Pancreas (tissue), 10 donors: Measurements from ENCODE around the gene BUB3. TPM values are rescaled to one million over a fixed set of nuclear protein-coding genes. Genes with fewer than 3 reads are reported as not detected.

Experiments used
- ATAC-seq, 4 donors: fragments of 200-7000 bp; cut with Tn5 transposase; one replicate each; pipeline versions ENCODE4 v1.8.0 to v1.9.1; 2020; ENCODE audit warnings: mild to moderate bottlenecking in 4 of 4, moderate library complexity in 4 of 4
- DNase-seq, 6 donors: peaks; one replicate each; pipeline ENCODE4 v3.0.0-alpha.2; 2020
- FAIRE-seq: peaks from 2 replicates; lab custom pipeline; 2012; peaks lifted over from hg19 to GRCh38; lab: Jason Lieb, UNC
- H3K27ac ChIP-seq, 4 donors: fragments of 200-600 bp; sonication (generic); 1 replicate in 3 of 4; 2 replicates in 1 of 4; pipeline versions ENCODE4 v1.5.0 to v1.8.0; 2020
- H3K27me3 ChIP-seq, 4 donors: fragments of 200-600 bp; one replicate each; pipeline ENCODE4 v1.8.0; 2021
- H3K36me3 ChIP-seq, 3 donors: fragments of 200-600 bp; sonication (generic) in 1 of 3; one replicate each; pipeline versions ENCODE4 v1.5.0 to v1.8.0; 2020 to 2021
- H3K4me1 ChIP-seq, 3 donors: fragments of 200-600 bp; one replicate each; pipeline ENCODE4 v1.8.0; 2021
- H3K4me3 ChIP-seq, 4 donors: fragments of 200-600 bp; sonication (generic) in 2 of 4; one replicate each; pipeline versions ENCODE4 v1.5.0 to v1.8.0; 2020 to 2021
- H3K9me3 ChIP-seq, 4 donors: fragments of 200-600 bp; one replicate each; pipeline ENCODE4 v1.8.0; 2021
- whole genome bisulfite sequencing, 2 donors: extraction: QIAGEN DNeasy Blood & Tissue Kit; methylation state at CpG; one replicate each; pipeline ENCODE4 v1.1.7; 2013; 5-methylcytosine and 5-hydroxymethylcytosine counted together
- intact Hi-C, 3 donors: fragments of 100-400 bp; cut with DNase I; formaldehyde crosslinking; loops; one replicate each; pipeline versions ENCODE4 v1.11.1 to v1.14.2; 2022
- polyA plus RNA-seq, 2 donors: library from polyadenylated mRNA; stranded (reverse); fragments of 200-250 nt; gene quantifications; one replicate each; pipeline ENCODE4 v1.2.3, GENCODE V29; 2013
- total RNA-seq, 6 donors: library from RNA; stranded (reverse); fragmentation: NEBNext Ultra II Directional in 4 of 6; extraction: Animal tissue kit (Norgen Biotek cat#: 25700) in 4 of 6; gene quantifications; one replicate each; pipeline versions ENCODE4 v1.2.1 to v1.2.4, GENCODE V29; 2021 to 2023
- TF ChIP-seq, protein P1 (sequence below), 4 donors: fragments of 200-600 bp; sonication (generic) in 3 of 4; IDR thresholded peaks; one replicate each; pipeline versions ENCODE4 v1.5.0 to v1.8.0; 2021; ENCODE audit warnings: antibody characterized with exemption in 4 of 4
- donor health status: healthy with polysubstance abuse.
- donor health status: DM: no; HTN: no; CAD: no; lungs with moderate emphysema.
- donor health status: DM: no; HTN: no; CAD: no.
- donor health status: control.
- donor health status: control.
- donor health status: Bipolar disorder and iron deficiency.
- donor health status: DM: yes; HTN: yes; CAD: no.
- donor health status: DM: no; HTN: no; CAD: no.
- donor health status: DM: no; HTN: no; CAD: no.
- donor health status: DM: yes; HTN: yes; CAD: no.

BUB3 gene
- total and polyA plus RNA-seq, 8 donors: 10.0 to 33.8 (median 23.0) TPM

GRCh38 chr10:123134343-123134914, 19.8 kb upstream of the BUB3 start:
- H3K4me3 ChIP-seq: no peak overlapping the region
- intact Hi-C loops: loop anchor here in 2 of 3 donors (5.0 to 10.0 kb wide), 3 partner anchors 250 to 430 kb away; no protein-coding TSS in a partner anchor
- FAIRE-seq: no peak

GRCh38 chr10:123134915-123135414, 19.2 kb upstream of the BUB3 start:
- Histone ChIP-seq H3K4me3 (peak overlapping the region in 1 of 4 donors; percentile 38), H3K27me3 (peaks cover 11 to 75% (median 36%) of the 10 kb centered on the region in 4 donors), H3K9me3 (no peaks in the 10 kb centered on the region), H3K27ac (no peak overlapping the region), H3K4me1 (peaks cover 0 to 28% (median 11%) of the 10 kb centered on the region in 3 donors), H3K36me3 (no peaks in the 10 kb centered on the region)
- FAIRE-seq (no peak), DNase-seq (peak in 1 of 6 donors; percentile 64), ATAC-seq (no peak)
- intact Hi-C loops: loop anchor here in 2 of 3 donors (5.0 to 10.0 kb wide), 3 partner anchors 250 to 430 kb away; no protein-coding TSS in a partner anchor
- 2 to 5% methylated on average over 38 to 46 of the region's 46 CpGs for WGBS, 2 donors
- TF ChIP-seq, protein P1, sequence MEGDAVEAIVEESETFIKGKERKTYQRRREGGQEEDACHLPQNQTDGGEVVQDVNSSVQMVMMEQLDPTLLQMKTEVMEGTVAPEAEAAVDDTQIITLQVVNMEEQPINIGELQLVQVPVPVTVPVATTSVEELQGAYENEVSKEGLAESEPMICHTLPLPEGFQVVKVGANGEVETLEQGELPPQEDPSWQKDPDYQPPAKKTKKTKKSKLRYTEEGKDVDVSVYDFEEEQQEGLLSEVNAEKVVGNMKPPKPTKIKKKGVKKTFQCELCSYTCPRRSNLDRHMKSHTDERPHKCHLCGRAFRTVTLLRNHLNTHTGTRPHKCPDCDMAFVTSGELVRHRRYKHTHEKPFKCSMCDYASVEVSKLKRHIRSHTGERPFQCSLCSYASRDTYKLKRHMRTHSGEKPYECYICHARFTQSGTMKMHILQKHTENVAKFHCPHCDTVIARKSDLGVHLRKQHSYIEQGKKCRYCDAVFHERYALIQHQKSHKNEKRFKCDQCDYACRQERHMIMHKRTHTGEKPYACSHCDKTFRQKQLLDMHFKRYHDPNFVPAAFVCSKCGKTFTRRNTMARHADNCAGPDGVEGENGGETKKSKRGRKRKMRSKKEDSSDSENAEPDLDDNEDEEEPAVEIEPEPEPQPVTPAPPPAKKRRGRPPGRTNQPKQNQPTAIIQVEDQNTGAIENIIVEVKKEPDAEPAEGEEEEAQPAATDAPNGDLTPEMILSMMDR (IDR thresholded peaks at IDR 0.05): no peak

More at GRCh38 chr10:123134343-123134914, 19.8 kb upstream of the BUB3 start:
- Histone ChIP-seq H3K27me3 (peaks cover 11 to 72% (median 35%) of the 10 kb centered on the region in 4 donors), H3K9me3 (no peaks in the 10 kb centered on the region), H3K27ac (no peak overlapping the region), H3K4me1 (peaks cover 0 to 27% (median 11%) of the 10 kb centered on the region in 3 donors), H3K36me3 (no peaks in the 10 kb centered on the region)
- no peak for ATAC-seq
- TF ChIP-seq, protein P1 (IDR thresholded peaks at IDR 0.05): no peak
- WGBS, 2 donors: 4 to 6% methylated on average over 42 of the region's 42 CpGs
- DNase-seq: peak in 1 of 6 donors; percentile 68

- ATAC-seq (no peak), DNase-seq (no peak), FAIRE-seq (no peak)
- no peaks in the 10 kb centered on the region for H3K36me3 ChIP-seq
- TF ChIP-seq, protein P1 (IDR thresholded peaks at IDR 0.05): no peak
- H3K9me3 ChIP-seq: no peaks in the 10 kb centered on the region
- intact Hi-C loops: loop anchor here in 2 of 3 donors (10.0 kb wide), 2 partner anchors 249 to 429 kb away; no protein-coding TSS in a partner anchor
- WGBS, 2 donors: 2 to 3% methylated on average over 59 to 76 of the region's 76 CpGs
- peak within 1 kb of the TSS in 2 of 4 donors; percentile 16 to 38 for H3K4me3 ChIP-seq
- no peak within 1 kb of the TSS for H3K27ac ChIP-seq
- peaks cover 11 to 81% (median 38%) of the 10 kb centered on the region in 4 donors for H3K27me3 ChIP-seq
- peaks cover 0 to 32% (median 11%) of the 10 kb centered on the region in 3 donors for H3K4me1 ChIP-seq
Observed at GRCh38 chr10:123135415-123136141, 18.6 kb upstream of the BUB3 start, which contains the start of gene HMX3. HMX3 (plus strand) TSS chr10:123135970; CDS start chr10:123136051, 81 bp downstream.

DNA sequence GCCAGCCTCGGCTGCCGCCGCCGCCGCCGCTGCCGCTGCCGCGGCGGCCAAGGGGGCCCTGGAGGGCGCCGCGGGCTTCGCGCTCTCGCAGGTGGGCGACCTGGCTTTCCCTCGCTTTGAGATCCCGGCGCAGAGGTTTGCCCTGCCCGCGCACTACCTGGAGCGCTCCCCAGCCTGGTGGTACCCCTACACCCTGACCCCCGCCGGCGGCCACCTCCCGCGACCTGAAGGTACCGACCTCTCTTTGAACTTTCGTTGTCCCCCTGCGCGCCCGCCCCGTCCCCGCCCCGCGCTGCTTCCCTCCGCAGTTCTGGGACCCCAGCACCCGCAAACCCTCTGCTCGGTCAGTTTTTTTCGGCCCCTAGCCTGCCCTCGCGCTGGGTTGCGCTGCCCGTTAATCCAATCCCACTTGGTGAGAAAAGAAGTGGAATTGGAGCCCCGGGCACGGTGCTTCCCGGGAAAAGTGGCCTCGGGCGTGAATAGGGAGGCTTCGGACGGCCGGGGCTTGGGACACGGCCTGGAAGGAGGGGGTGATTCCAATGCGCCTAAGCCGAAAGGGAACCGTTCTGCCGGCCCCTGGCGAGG, 17.9 kb upstream of the BUB3 start:
- H3K36me3 ChIP-seq: no peaks in the 10 kb centered on the region
- H3K4me3 ChIP-seq: peak overlapping the region in 2 of 4 donors; percentile 16 to 38
- WGBS, 2 donors: 3% methylated on average over 49 to 59 of the region's 59 CpGs
- no peak overlapping the region for H3K27ac ChIP-seq
- peaks cover 0 to 32% (median 11%) of the 10 kb centered on the region in 3 donors for H3K4me1 ChIP-seq
- intact Hi-C loops: loop anchor here in 2 of 3 donors (10.0 kb wide), 2 partner anchors 248 to 428 kb away; no protein-coding TSS in a partner anchor
- peak in 1 of 6 donors; percentile 81 for DNase-seq
- no peak for ATAC-seq
- no peak for FAIRE-seq
- H3K27me3 ChIP-seq: peaks cover 11 to 84% (median 35%) of the 10 kb centered on the region in 4 donors
- no peaks in the 10 kb centered on the region for H3K9me3 ChIP-seq
- TF ChIP-seq, protein P1 (IDR thresholded peaks at IDR 0.05): no peak
